Measurements from ENCODE around the gene AQP6. TPM values are rescaled to one million over a fixed set of nuclear protein-coding genes. Genes with fewer than 3 reads are reported as not detected.

AQP6 gene
- total RNA-seq, 4 donors from 2014 or later = 0.39 to 0.63 TPM; not detected in 2

DNA sequence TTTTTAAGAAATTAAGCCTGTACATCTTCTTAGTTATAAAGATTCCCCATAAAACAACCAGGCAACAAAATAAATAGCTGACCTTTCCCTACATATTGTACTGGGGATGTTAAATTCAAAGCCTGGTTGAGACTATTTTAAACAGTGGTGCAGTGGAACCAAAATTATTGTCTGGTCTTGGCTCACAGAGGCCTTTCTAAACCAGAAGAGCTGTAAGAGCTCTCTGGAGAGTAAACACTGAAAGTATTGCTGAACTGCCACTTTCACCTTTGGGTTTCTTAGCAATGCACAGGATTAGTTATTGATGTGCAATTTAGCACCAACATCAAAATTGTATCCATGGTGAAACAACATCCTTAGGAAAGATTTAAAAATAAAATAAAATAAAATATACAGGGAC lies 31.9 kb downstream of the AQP6 start:
- no peak overlapping the region for H3K27ac ChIP-seq
- DNase-seq (ENCODE audit: low spot score in 2 of 2) = no peak
- H3K27me3 ChIP-seq = no peaks in the 10 kb centered on the region
- no peaks in the 10 kb centered on the region for H3K4me1 ChIP-seq
- no peaks in the 10 kb centered on the region for H3K9me3 ChIP-seq
- H3K4me3 ChIP-seq = no peak overlapping the region
- H3K36me3 ChIP-seq = peaks cover 0 to 18% (median 0%) of the 10 kb centered on the region in 3 donors
- no peak for TF ChIP-seq EP300 (IDR thresholded peaks at IDR 0.05)
- no peak for TF ChIP-seq POLR2A (IDR thresholded peaks at IDR 0.05)
- no peak for TF ChIP-seq CTCF (IDR thresholded peaks at IDR 0.05)

DNA sequence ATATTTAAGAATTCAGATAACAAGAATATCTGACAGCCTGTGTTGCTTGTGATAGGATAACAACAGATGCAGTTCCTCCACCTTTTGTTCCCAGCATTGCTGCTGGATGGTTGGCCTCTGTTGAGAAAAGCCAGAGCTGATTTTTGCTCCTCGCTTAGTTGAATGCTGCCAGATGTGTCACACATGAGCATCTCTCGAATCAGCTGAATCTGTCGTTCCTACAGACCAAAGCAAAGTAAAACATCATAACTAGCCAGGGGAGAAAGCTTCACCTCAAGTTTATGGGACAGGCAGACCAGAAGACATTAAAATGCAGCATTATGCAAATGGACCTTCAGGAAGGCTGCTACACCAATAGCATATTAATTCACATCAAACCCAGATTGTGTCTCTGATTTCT lies 32.4 kb downstream of the AQP6 start:
- 65 to 97% methylated on average over 3 of the region's 3 CpGs for WGBS, 2 donors
- no peak for DNase-seq (ENCODE audit: low spot score in 2 of 2)
- no peaks in the 10 kb centered on the region for H3K27me3 ChIP-seq
- no peaks in the 10 kb centered on the region for H3K4me1 ChIP-seq
- no peak overlapping the region for H3K4me3 ChIP-seq
- TF ChIP-seq POLR2A (IDR thresholded peaks at IDR 0.05) (no peak), EP300 (IDR thresholded peaks at IDR 0.05) (no peak), CTCF (IDR thresholded peaks at IDR 0.05) (no peak)
- no peak overlapping the region for H3K27ac ChIP-seq
- H3K36me3 ChIP-seq = peaks cover 0 to 14% (median 0%) of the 10 kb centered on the region in 3 donors
- H3K9me3 ChIP-seq = no peaks in the 10 kb centered on the region

DNA sequence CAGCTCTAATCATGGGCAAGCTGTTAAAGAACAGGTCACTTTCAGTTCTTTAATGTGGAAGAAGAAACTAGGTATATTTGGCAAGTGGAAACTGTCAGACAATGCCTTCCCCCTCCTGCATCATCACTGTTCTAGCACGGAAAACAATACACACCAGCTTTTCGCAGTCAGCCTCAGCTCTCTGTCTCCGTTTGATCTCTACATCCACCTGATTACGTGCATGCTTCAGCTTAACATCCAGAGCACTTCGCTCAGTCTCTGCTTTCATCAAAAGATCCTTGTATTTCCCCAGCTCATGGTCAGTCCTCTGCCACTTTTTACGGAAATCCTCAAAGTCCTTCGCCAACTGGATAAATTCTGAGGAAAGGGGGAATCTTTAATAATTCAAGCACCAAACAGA lies 33.5 kb downstream of the AQP6 start:
- Histone ChIP-seq H3K4me1 (no peaks in the 10 kb centered on the region), H3K4me3 (no peak overlapping the region)

GRCh38 chr12:50006754-50007442 lies 34.2 kb downstream of the AQP6 start:
- no peak overlapping the region for H3K27ac ChIP-seq
- no peak overlapping the region for H3K4me3 ChIP-seq
- H3K36me3 ChIP-seq = peaks cover 0 to under 1% (median 0%) of the 10 kb centered on the region in 3 donors
- no peaks in the 10 kb centered on the region for H3K27me3 ChIP-seq
- no peak for DNase-seq (ENCODE audit: low spot score in 2 of 2)
- TF ChIP-seq POLR2A (IDR thresholded peaks at IDR 0.05) (no peak), CTCF (IDR thresholded peaks at IDR 0.05) (no peak), EP300 (IDR thresholded peaks at IDR 0.05) (no peak)
- H3K4me1 ChIP-seq = no peaks in the 10 kb centered on the region
- WGBS, 2 donors = 87 to 93% methylated on average over 1 of the region's 1 CpG
- H3K9me3 ChIP-seq = no peaks in the 10 kb centered on the region

More for the DNA sequence above, 33.5 kb downstream of the AQP6 start:
- Histone ChIP-seq H3K36me3 (peaks cover 0 to 3% (median 0%) of the 10 kb centered on the region in 3 donors), H3K27ac (no peak overlapping the region), H3K27me3 (no peaks in the 10 kb centered on the region), H3K9me3 (no peaks in the 10 kb centered on the region)
- no peak for DNase-seq (ENCODE audit: low spot score in 2 of 2)
- no peak for TF ChIP-seq EP300 (IDR thresholded peaks at IDR 0.05)
- TF ChIP-seq POLR2A (IDR thresholded peaks at IDR 0.05) = no peak
- no peak for TF ChIP-seq CTCF (IDR thresholded peaks at IDR 0.05)
- 92 to 95% methylated on average over 7 of the region's 7 CpGs for WGBS, 2 donors

- Histone ChIP-seq H3K27ac (no peak overlapping the region), H3K9me3 (no peaks in the 10 kb centered on the region), H3K36me3 (no peaks in the 10 kb centered on the region), H3K4me1 (peaks cover 0 to 23% (median 4%) of the 10 kb centered on the region in 4 donors), H3K27me3 (no peaks in the 10 kb centered on the region), H3K4me3 (no peak overlapping the region)
- DNase-seq (ENCODE audit: low spot score in 2 of 2) = no peak
- 75 to 84% methylated on average over 2 of the region's 2 CpGs for WGBS, 2 donors
- TF ChIP-seq POLR2A (IDR thresholded peaks at IDR 0.05) (no peak), EP300 (IDR thresholded peaks at IDR 0.05) (no peak), CTCF (IDR thresholded peaks at IDR 0.05) (no peak)
These were observed 40.8 kb downstream of the AQP6 start for GRCh38 chr12:50013361-50014147.
